SK-N-SH (cell line): ENCODE data around the gene ITGB5. TPM values are rescaled to one million over a fixed set of nuclear protein-coding genes. Genes with fewer than 3 reads are reported as not detected.

Experiments
- CTCF ChIA-PET: fragments of 300-600, 350-600 bp; formaldehyde crosslinking; extraction: SDS; loops from one replicate; lab custom pipeline; 2021; lab: Yijun Ruan, JAX
- POLR2A ChIA-PET: fragments of 350-600 bp; sonication (Branson Sonifier 250); formaldehyde crosslinking; extraction: SDS; loops from one replicate; lab custom pipeline; 2020; ENCODE audit warnings: antibody characterized with exemption, inconsistent platforms; lab: Yijun Ruan, JAX
- DNase-seq: peaks from one replicate; pipeline ENCODE4 v3.0.0; 2012
- H2AFZ ChIP-seq: fragments of 200-600 bp; sonication (generic); 2 replicates; pipeline ENCODE4 v1.8.1; 2016; ENCODE audit warnings: antibody characterized with exemption, mild to moderate bottlenecking, low read depth
- H3F3A ChIP-seq: fragments of 200-600 bp; sonication (generic); replicated peaks from 2 replicates; pipeline ENCODE3; 2016; ENCODE audit warnings: antibody characterized with exemption, mild to moderate bottlenecking; ENCODE audit not compliant: insufficient read depth
- H3K27ac ChIP-seq, 2 experiments: fragments of 200-500 bp in 1 of 2; fragments of 200-600 bp in 1 of 2; sonication (Bioruptor generic) in 1 of 2; sonication (generic), shearing (Covaris generic) in 1 of 2; 2 replicates each; pipeline versions ENCODE4 v1.5.1 to v1.6.1; 2014 to 2016; ENCODE audit warnings: low read depth in 2 of 2, inconsistent platforms in 1 of 2, low read length in 1 of 2, mild to moderate bottlenecking in 1 of 2, mixed read lengths in 1 of 2
- H3K27me3 ChIP-seq: fragments of 200-600 bp; sonication (generic), shearing (Covaris generic); 2 replicates; pipeline ENCODE4 v1.6.1; 2016; ENCODE audit warnings: mixed run types; ENCODE audit not compliant: insufficient read depth
- H3K36me3 ChIP-seq, 2 experiments: fragments of 200-500 bp in 1 of 2; fragments of 200-600 bp in 1 of 2; sonication (Bioruptor generic) in 1 of 2; sonication (generic) in 1 of 2; replicated peaks in 1 of 2; 2 replicates each; pipeline versions ENCODE3 to v1.5.1; 2014 to 2016; ENCODE audit warnings: low read length in 1 of 2, mild to moderate bottlenecking in 1 of 2; ENCODE audit not compliant: insufficient read depth in 2 of 2, control insufficient read depth in 1 of 2
- H3K4me1 ChIP-seq, 2 experiments: fragments of 200-500 bp in 1 of 2; fragments of 200-600 bp in 1 of 2; sonication (Bioruptor generic) in 1 of 2; sonication (generic), shearing (Covaris generic) in 1 of 2; 2 replicates each; pipeline versions ENCODE4 v1.5.1 to v1.6.1; 2014 to 2016; ENCODE audit warnings: low read depth in 1 of 2, low read length in 1 of 2, mixed run types in 1 of 2; ENCODE audit not compliant: insufficient read depth in 2 of 2, control insufficient read depth in 1 of 2
- H3K4me2 ChIP-seq: fragments of 200-600 bp; sonication (generic), shearing (Covaris generic); 2 replicates; pipeline ENCODE4 v1.6.1; 2017; ENCODE audit warnings: mixed run types
- H3K4me3 ChIP-seq, 2 experiments: fragments of 200-500 bp in 1 of 2; fragments of 200-600 bp in 1 of 2; sonication (Bioruptor generic) in 1 of 2; sonication (generic), shearing (Covaris generic) in 1 of 2; 2 replicates each; pipeline versions ENCODE4 v1.5.1 to v1.8.1; 2014 to 2016; ENCODE audit warnings: low read depth in 2 of 2, inconsistent platforms in 1 of 2, low read length in 1 of 2, mild to moderate bottlenecking in 1 of 2, mixed read lengths in 1 of 2, moderate library complexity in 1 of 2
- H3K79me2 ChIP-seq: fragments of 200-600 bp; sonication (generic); 2 replicates; pipeline ENCODE4 v1.8.1; 2017; ENCODE audit warnings: mild to moderate bottlenecking; ENCODE audit not compliant: insufficient read depth
- H3K9ac ChIP-seq: fragments of 200-600 bp; sonication (generic); 2 replicates; pipeline ENCODE4 v1.6.1; 2017; ENCODE audit warnings: mixed run types
- H3K9me2 ChIP-seq: fragments of 200-600 bp; sonication (generic); 2 replicates; pipeline ENCODE4 v1.6.1; 2017; ENCODE audit warnings: mixed run types
- H3K9me3 ChIP-seq: fragments of 200-600 bp; sonication (generic); 2 replicates; pipeline ENCODE4 v1.6.1; 2017; ENCODE audit warnings: mixed run types, mild to moderate bottlenecking, moderate library complexity
- H4K20me1 ChIP-seq: fragments of 200-600 bp; sonication (generic); 2 replicates; pipeline ENCODE4 v1.6.1; 2017; ENCODE audit warnings: mild to moderate bottlenecking, mixed run types; ENCODE audit not compliant: insufficient read depth
- EZH2phosphoT487 ChIP-seq: fragments of 200-600 bp; sonication (generic); IDR thresholded peaks from 2 replicates; pipeline ENCODE4 v1.6.1; 2017; ENCODE audit warnings: low read depth, mixed run types, mild to moderate bottlenecking, antibody characterized with exemption, moderate library complexity, borderline replicate concordance
- FOXJ3 ChIP-seq: sonication (generic); formaldehyde crosslinking; IDR thresholded peaks from 2 replicates; pipeline ENCODE4 v1.5.1; 2020; ENCODE audit warnings: mild to moderate bottlenecking, missing genetic modification reagents
- GABPA ChIP-seq: IDR thresholded peaks from 2 replicates; pipeline ENCODE4 v1.4.0; 2012; ENCODE audit warnings: low read depth, mild to moderate bottlenecking
- JUND ChIP-seq: IDR thresholded peaks from 2 replicates; pipeline ENCODE4 v1.4.0; 2012
- MXI1 ChIP-seq: IDR thresholded peaks from 2 replicates; pipeline ENCODE4 v1.6.1; 2012; ENCODE audit warnings: mild to moderate bottlenecking, low read depth, low read length, improper control_type of control experiment
- NFIC ChIP-seq: IDR thresholded peaks from 2 replicates; pipeline ENCODE4 v1.4.0; 2012; ENCODE audit warnings: borderline replicate concordance
- PBX3 ChIP-seq: IDR thresholded peaks from 2 replicates; pipeline ENCODE4; 2012
- RCOR1 ChIP-seq: fragments of 150-350 bp; IDR thresholded peaks from 2 replicates; pipeline ENCODE4 v1.6.1; 2017; ENCODE audit warnings: antibody characterized with exemption, low read length
- SMC3 ChIP-seq: IDR thresholded peaks from 2 replicates; pipeline ENCODE4 v1.6.1; 2012; ENCODE audit warnings: low read depth, low read length, improper control_type of control experiment
- TEAD4 ChIP-seq: IDR thresholded peaks from 2 replicates; pipeline ENCODE4 v1.4.0; 2012; ENCODE audit warnings: mild to moderate bottlenecking, borderline replicate concordance; ENCODE audit not compliant: insufficient read depth
- USF1 ChIP-seq: IDR thresholded peaks from 2 replicates; pipeline ENCODE4 v1.4.0; 2012; ENCODE audit warnings: low read depth, borderline replicate concordance
- WGBS: methylation state at CpG from one replicate; pipeline ENCODE4 v1.1.6; 2017; ENCODE audit warnings: low lambda C conversion rate; 5-methylcytosine and 5-hydroxymethylcytosine counted together
- polyA plus RNA-seq, 3 experiments: library from polyadenylated mRNA; depleted of rRNA; stranded (reverse); fragments of >200 nt; gene quantifications; 2 replicates each; pipeline ENCODE4 v1.2.3, GENCODE V29; 2012
- TF ChIP-seq, protein P1 (sequence below): fragments of 150-350 bp; IDR thresholded peaks from 2 replicates; pipeline ENCODE4 v1.6.1; 2017; ENCODE audit warnings: antibody characterized with exemption, low read length, low read depth, borderline replicate concordance
- TF ChIP-seq, protein P2 (sequence below): fragments of 200-600 bp; sonication (generic); IDR thresholded peaks from 2 replicates; pipeline ENCODE4 v1.6.1; 2017; ENCODE audit warnings: antibody characterized with exemption, mild to moderate bottlenecking, moderate library complexity

Gene ITGB5
- polyA plus RNA-seq, 1 of the 3 experiments (the other 2 are of a cell fraction), result 481 TPM

GRCh38 chr3:124802702-124803101, 84.5 kb downstream of the ITGB5 start:
- H3F3A ChIP-seq, result peaks cover 7% of the 10 kb centered on the region
- CTCF ChIA-PET, result interaction anchor here (1.2 kb wide), 1 partner anchor 16 kb away, joined by 6 read pairs; no protein-coding TSS in a partner anchor
- WGBS, result 90% methylated on average over 8 of the region's 8 CpGs

GRCh38 chr3:124802061-124802698, 85.0 kb downstream of the ITGB5 start:
- H3K4me2 ChIP-seq, result no peak overlapping the region
- H4K20me1 ChIP-seq, result no peaks in the 10 kb centered on the region
- 95% methylated on average over 6 of the region's 8 CpGs for WGBS
- no peaks in the 10 kb centered on the region for H3K9me3 ChIP-seq
- ChIA-PET CTCF (no interaction called here), POLR2A (no interaction called here)
- H3K27ac ChIP-seq, result peak overlapping the region in 1 of 2 experiments; percentile 85; a peak in 2 of 4 replicates
- TF ChIP-seq GABPA (no peak), NFIC (no peak), TEAD4 (no peak), MXI1 (no peak), JUND (no peak), RCOR1 (no peak), PBX3 (no peak), USF1 (no peak), FOXJ3 (CRISPR knock-in tag) (no peak), SMC3 (no peak)
- TF ChIP-seq, protein P1, sequence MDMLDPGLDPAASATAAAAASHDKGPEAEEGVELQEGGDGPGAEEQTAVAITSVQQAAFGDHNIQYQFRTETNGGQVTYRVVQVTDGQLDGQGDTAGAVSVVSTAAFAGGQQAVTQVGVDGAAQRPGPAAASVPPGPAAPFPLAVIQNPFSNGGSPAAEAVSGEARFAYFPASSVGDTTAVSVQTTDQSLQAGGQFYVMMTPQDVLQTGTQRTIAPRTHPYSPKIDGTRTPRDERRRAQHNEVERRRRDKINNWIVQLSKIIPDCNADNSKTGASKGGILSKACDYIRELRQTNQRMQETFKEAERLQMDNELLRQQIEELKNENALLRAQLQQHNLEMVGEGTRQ, result no peak
- TF ChIP-seq, protein P2, sequence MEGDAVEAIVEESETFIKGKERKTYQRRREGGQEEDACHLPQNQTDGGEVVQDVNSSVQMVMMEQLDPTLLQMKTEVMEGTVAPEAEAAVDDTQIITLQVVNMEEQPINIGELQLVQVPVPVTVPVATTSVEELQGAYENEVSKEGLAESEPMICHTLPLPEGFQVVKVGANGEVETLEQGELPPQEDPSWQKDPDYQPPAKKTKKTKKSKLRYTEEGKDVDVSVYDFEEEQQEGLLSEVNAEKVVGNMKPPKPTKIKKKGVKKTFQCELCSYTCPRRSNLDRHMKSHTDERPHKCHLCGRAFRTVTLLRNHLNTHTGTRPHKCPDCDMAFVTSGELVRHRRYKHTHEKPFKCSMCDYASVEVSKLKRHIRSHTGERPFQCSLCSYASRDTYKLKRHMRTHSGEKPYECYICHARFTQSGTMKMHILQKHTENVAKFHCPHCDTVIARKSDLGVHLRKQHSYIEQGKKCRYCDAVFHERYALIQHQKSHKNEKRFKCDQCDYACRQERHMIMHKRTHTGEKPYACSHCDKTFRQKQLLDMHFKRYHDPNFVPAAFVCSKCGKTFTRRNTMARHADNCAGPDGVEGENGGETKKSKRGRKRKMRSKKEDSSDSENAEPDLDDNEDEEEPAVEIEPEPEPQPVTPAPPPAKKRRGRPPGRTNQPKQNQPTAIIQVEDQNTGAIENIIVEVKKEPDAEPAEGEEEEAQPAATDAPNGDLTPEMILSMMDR, result no peak
- H3K36me3 ChIP-seq, result peaks cover 12 to 38% of the 10 kb centered on the region in 2 experiments
- no peak overlapping the region for H3K4me3 ChIP-seq
- no peak for DNase-seq
- peaks cover 7% of the 10 kb centered on the region for H3F3A ChIP-seq
- no peaks in the 10 kb centered on the region for H3K79me2 ChIP-seq
- H3K27me3 ChIP-seq, result no peaks in the 10 kb centered on the region
- H3K9ac ChIP-seq, result no peak overlapping the region
- no peaks in the 10 kb centered on the region for H3K9me2 ChIP-seq
- H2AFZ ChIP-seq, result no peak overlapping the region
- peaks cover 9 to 43% of the 10 kb centered on the region in 2 experiments for H3K4me1 ChIP-seq

More at GRCh38 chr3:124802702-124803101, 84.5 kb downstream of the ITGB5 start:
- H3K27me3 ChIP-seq, result no peaks in the 10 kb centered on the region
- no peaks in the 10 kb centered on the region for H3K9me3 ChIP-seq
- peaks cover 12 to 34% of the 10 kb centered on the region in 2 experiments for H3K36me3 ChIP-seq
- H3K27ac ChIP-seq, result peak overlapping the region in 1 of 2 experiments; percentile 85; a peak in 2 of 4 replicates
- no peaks in the 10 kb centered on the region for H3K79me2 ChIP-seq
- no peak for DNase-seq
- no peak overlapping the region for H3K9ac ChIP-seq
- TF ChIP-seq EZH2phosphoT487, result no peak
- TF ChIP-seq, all 33 proteins: peak for 0
- H3K4me2 ChIP-seq, result no peak overlapping the region
- no peak overlapping the region for H3K4me3 ChIP-seq
- no peak overlapping the region for H2AFZ ChIP-seq
- H3K9me2 ChIP-seq, result no peaks in the 10 kb centered on the region
- no peaks in the 10 kb centered on the region for H4K20me1 ChIP-seq
- POLR2A ChIA-PET, result no interaction called here
- peaks cover 9 to 40% of the 10 kb centered on the region in 2 experiments for H3K4me1 ChIP-seq
